IMR-90 (cell line): ENCODE results near the gene ZBTB46. TPM values are rescaled to one million over a fixed set of nuclear protein-coding genes. Genes with fewer than 3 reads are reported as not detected.

Source experiments
- ATAC-seq: fragments of 200-7000 bp; cut with Tn5 transposase; 2 replicates; pipeline ENCODE4 v1.9.1; 2020; ENCODE audit warnings: low read depth, mild to moderate bottlenecking, moderate library complexity
- BruUV-seq: library from RNA; stranded (reverse); fragments of 400-500 nt; replicated peaks from 2 replicates; lab custom pipeline; 2021; lab: Mats Ljungman, UMichigan
- CTCF ChIA-PET: fragments of 300-600 bp; formaldehyde crosslinking; extraction: SDS; loops from one replicate; lab custom pipeline; 2021; ENCODE audit warnings: antibody characterized with exemption; lab: Yijun Ruan, JAX
- POLR2A ChIA-PET: fragments of 300-600 bp; sonication (Branson Sonifier 250); formaldehyde crosslinking; loops from one replicate; lab custom pipeline; 2022; ENCODE audit warnings: antibody characterized with exemption; ENCODE audit not compliant: unreplicated experiment; lab: Charles Lee
- DNase-seq: peaks from one replicate; pipeline ENCODE4 v3.0.0; 2013
- H2AFZ ChIP-seq: replicated peaks from 2 replicates; pipeline ENCODE3; 2013; ENCODE audit warnings: low read length, mild to moderate bottlenecking; ENCODE audit not compliant: poor library complexity
- H2AK5ac ChIP-seq: 2 replicates; pipeline ENCODE4 v1.6.1; 2013; ENCODE audit warnings: low read depth, low read length, inconsistent platforms
- H2AK9ac ChIP-seq: replicated peaks from 2 replicates; pipeline ENCODE3; 2013; ENCODE audit warnings: mild to moderate bottlenecking, low read depth, low read length, moderate library complexity; ENCODE audit not compliant: poor library complexity
- H2BK120ac ChIP-seq: 2 replicates; pipeline ENCODE4 v1.6.1; 2013; ENCODE audit warnings: low read depth, low read length, inconsistent platforms
- H2BK15ac ChIP-seq: 3 replicates; pipeline ENCODE4 v1.6.1; 2013; ENCODE audit warnings: low read depth, low read length, inconsistent platforms
- H2BK20ac ChIP-seq: 2 replicates; pipeline ENCODE4 v1.6.1; 2013; ENCODE audit warnings: low read depth, mild to moderate bottlenecking, inconsistent platforms, low read length, moderate library complexity
- H2BK5ac ChIP-seq: 2 replicates; pipeline ENCODE4 v1.6.1; 2013; ENCODE audit warnings: mild to moderate bottlenecking, low read depth, low read length, inconsistent platforms; ENCODE audit not compliant: poor library complexity, severe bottlenecking
- H3K14ac ChIP-seq: replicated peaks from 2 replicates; pipeline ENCODE4 v1.6.1; 2013; ENCODE audit warnings: low read depth, low read length, inconsistent platforms
- H3K18ac ChIP-seq: 2 replicates; pipeline ENCODE4 v1.6.1; 2013; ENCODE audit warnings: low read depth, low read length, control low read depth
- H3K23ac ChIP-seq: 2 replicates; pipeline ENCODE4 v1.6.1; 2013; ENCODE audit warnings: low read depth, low read length, inconsistent platforms
- H3K27ac ChIP-seq: 2 replicates; pipeline ENCODE4 v1.5.1; 2013; ENCODE audit warnings: mild to moderate bottlenecking, control low read depth, low read length; ENCODE audit not compliant: insufficient read depth
- H3K27me3 ChIP-seq: 2 replicates; pipeline ENCODE4 v1.6.1; 2013; ENCODE audit warnings: low read length; ENCODE audit not compliant: control insufficient read depth, insufficient read depth
- H3K36me3 ChIP-seq: 2 replicates; pipeline ENCODE4 v1.6.1; 2013; ENCODE audit warnings: low read length, mixed read lengths; ENCODE audit not compliant: control insufficient read depth, insufficient read depth
- H3K4ac ChIP-seq: 2 replicates; pipeline ENCODE4 v1.6.1; 2013; ENCODE audit warnings: low read depth, low read length, inconsistent platforms
- H3K4me1 ChIP-seq: 2 replicates; pipeline ENCODE4 v1.6.1; 2013; ENCODE audit warnings: low read length, mixed read lengths; ENCODE audit not compliant: control insufficient read depth, insufficient read depth
- H3K4me2 ChIP-seq: 2 replicates; pipeline ENCODE4 v1.6.1; 2013; ENCODE audit warnings: low read depth, mild to moderate bottlenecking, control low read depth, low read length, moderate library complexity
- H3K4me3 ChIP-seq: 2 replicates; pipeline ENCODE4 v1.5.1; 2013; ENCODE audit warnings: low read depth, mild to moderate bottlenecking, control low read depth, low read length, moderate library complexity; ENCODE audit not compliant: insufficient read depth
- H3K56ac ChIP-seq: 2 replicates; pipeline ENCODE4 v1.6.1; 2013; ENCODE audit warnings: low read length, inconsistent platforms; ENCODE audit not compliant: insufficient read depth; ENCODE audit errors: extremely low read depth
- H3K79me1 ChIP-seq, 2 experiments: 2 replicates each; pipeline ENCODE4 v1.6.1; 2013; ENCODE audit warnings: low read length in 2 of 2, inconsistent platforms in 1 of 2, low read depth in 1 of 2
- H3K9ac ChIP-seq: 2 replicates; pipeline ENCODE4 v1.6.1; 2013; ENCODE audit warnings: low read depth, low read length, control low read depth
- H3K9me1 ChIP-seq: 2 replicates; pipeline ENCODE4 v1.6.1; 2013; ENCODE audit warnings: low read length, inconsistent platforms; ENCODE audit not compliant: insufficient read depth
- H3K9me3 ChIP-seq: 2 replicates; pipeline ENCODE4 v1.6.1; 2013; ENCODE audit warnings: low read length; ENCODE audit not compliant: control insufficient read depth, insufficient read depth
- H4K20me1 ChIP-seq: 2 replicates; pipeline ENCODE4 v1.6.1; 2013; ENCODE audit warnings: low read length, inconsistent platforms; ENCODE audit not compliant: insufficient read depth
- H4K5ac ChIP-seq: 2 replicates; pipeline ENCODE4 v1.6.1; 2013; ENCODE audit warnings: mild to moderate bottlenecking, low read depth, low read length, control low read depth
- H4K8ac ChIP-seq, 2 experiments: 2 replicates each; pipeline ENCODE4 v1.6.1; 2013; ENCODE audit warnings: low read depth in 2 of 2, low read length in 2 of 2, control low read depth in 1 of 2, inconsistent platforms in 1 of 2
- H4K91ac ChIP-seq: 2 replicates; pipeline ENCODE4 v1.6.1; 2013; ENCODE audit warnings: low read depth, low read length, inconsistent platforms; ENCODE audit not compliant: insufficient read depth
- MAZ ChIP-seq: IDR thresholded peaks from 2 replicates; pipeline ENCODE4 v1.6.1; 2012; ENCODE audit warnings: low read depth, mild to moderate bottlenecking, low read length, improper control_type of control experiment, moderate library complexity, borderline replicate concordance
- MXI1 ChIP-seq: IDR thresholded peaks from 2 replicates; pipeline ENCODE4 v1.6.1; 2012; ENCODE audit warnings: low read depth, mild to moderate bottlenecking, low read length, moderate library complexity, borderline replicate concordance
- NFE2L2 ChIP-seq: fragments of 150-350 bp; IDR thresholded peaks from 2 replicates; pipeline ENCODE4 v1.6.1; 2016; ENCODE audit warnings: low read depth, mild to moderate bottlenecking, low read length
- RAD21 ChIP-seq: IDR thresholded peaks from 2 replicates; pipeline ENCODE4 v1.6.1; 2012; ENCODE audit warnings: low read length, improper control_type of control experiment
- WGBS, 2 experiments: methylation state at CpG; one replicate each; pipeline versions ENCODE4 v1.1.5 to v1.1.7; 2013; ENCODE audit warnings: missing lambda C conversion rate in 2 of 2; ENCODE audit not compliant: insufficient read length in 1 of 2; ENCODE audit errors: extremely low coverage in 2 of 2; 5-methylcytosine and 5-hydroxymethylcytosine counted together
- dilution Hi-C: fragments of 300-500 bp; cut with HindIII; formaldehyde crosslinking; loops from one replicate; pipeline ENCODE4 v1.14.3; 2018; ENCODE audit warnings: low sequenced_read_pairs; ENCODE audit not compliant: unreplicated experiment
- in situ Hi-C: fragments of 300-500 bp; cut with MboI; formaldehyde crosslinking; loops from 3 replicates; pipeline ENCODE4 v1.14.3; 2019; ENCODE audit warnings: low sequenced_read_pairs, inconsistent platforms, mixed read lengths
- intact Hi-C: fragments of 100-400 bp; cut with micrococcal nuclease; formaldehyde crosslinking; loops from 2 replicates; pipeline ENCODE4 v1.10.0; 2022
- polyA plus RNA-seq, 3 experiments: library from polyadenylated mRNA; depleted of rRNA; stranded (reverse); fragments of >200 nt; gene quantifications; 2 replicates each; pipeline ENCODE4 v1.2.3, GENCODE V29; 2012; ENCODE audit warnings: low replicate concordance in 1 of 3
- total RNA-seq: library from RNA; depleted of rRNA; stranded (reverse); fragments of >200 nt; gene quantifications from 2 replicates; pipeline ENCODE4 v1.2.3, GENCODE V29; 2012

The ZBTB46 gene
- total and polyA plus RNA-seq, 2 of the 4 experiments (the other 2 are of a cell fraction) = 4.2 to 14.9 TPM

- in situ Hi-C loops (loop anchor here (10.0 kb wide), 2 partner anchors 156 to 326 kb away; partner anchors contain the start of genes ARFRP1, PTK6 and ZGPAT), intact Hi-C loops (no loop called here), dilution Hi-C loops (no loop called here)
- no peak for ATAC-seq
- 71% methylated on average over 8 of the region's 17 CpGs; no CpG with 5 or more reads in 1 of the 2 experiments for WGBS, 2 experiments
- Histone ChIP-seq H3K14ac (no peak overlapping the region), H2AK5ac (no peak overlapping the region), H2BK5ac (no peak overlapping the region), H3K9me3 (no peaks in the 10 kb centered on the region), H2BK15ac (no peak overlapping the region), H3K4me3 (no peak overlapping the region), H3K23ac (no peak overlapping the region), H3K36me3 (peaks cover 10% of the 10 kb centered on the region; the same call in 1 of the 2 replicates), H3K4me2 (no peak overlapping the region), H2AK9ac (peak overlapping the region; percentile 81), H4K8ac (no peak overlapping the region), H3K27me3 (no peaks in the 10 kb centered on the region), H3K27ac (no peak overlapping the region), H2BK120ac (no peak overlapping the region), H4K91ac (no peak overlapping the region), H4K20me1 (no peaks in the 10 kb centered on the region), H3K79me1 (peaks cover 8 to 21% of the 10 kb centered on the region in 2 experiments), H3K9ac (no peak overlapping the region), H2AFZ (no peak overlapping the region), H3K9me1 (no peaks in the 10 kb centered on the region; the same call in 1 of the 2 replicates), H3K4me1 (peaks cover 20% of the 10 kb centered on the region), H3K56ac (no peak overlapping the region), H3K4ac (no peak overlapping the region), H3K18ac (no peak overlapping the region), H4K5ac (no peak overlapping the region), H2BK20ac (no peak overlapping the region)
- no peak for DNase-seq
- ChIA-PET POLR2A (no interaction called here), CTCF (no interaction called here)
- no peak for TF ChIP-seq MAZ
- no peak for TF ChIP-seq RAD21
- TF ChIP-seq MXI1 = no peak
- no peak for TF ChIP-seq NFE2L2
- no TSS peak for BruUV-seq
Observed at GRCh38 chr20:63860325-63861051, 29.4 kb upstream of the ZBTB46 start.
